ENCODE results near the gene SENP7. TPM values are rescaled to one million over a fixed set of nuclear protein-coding genes. Genes with fewer than 3 reads are reported as not detected.

SENP7 gene
- total and polyA plus RNA-seq, 12 donors, result 3.6 to 18.9 (median 10.0) TPM

- intact Hi-C loops (cut with DNase I), result no loop called here
- no peak for TF ChIP-seq CTCF (IDR thresholded peaks at IDR 0.05)
- no peak overlapping the region for H3K4me3 ChIP-seq
- ATAC-seq (no peak), DNase-seq (no peak)
- H3K27me3 ChIP-seq, result no peaks in the 10 kb centered on the region
- no peaks in the 10 kb centered on the region for H3K4me1 ChIP-seq
- no peaks in the 10 kb centered on the region for H3K9me3 ChIP-seq
- peaks cover 0 to 93% (median 16%) of the 10 kb centered on the region in 9 donors for H3K36me3 ChIP-seq
- H3K27ac ChIP-seq, result no peak overlapping the region
- WGBS, 2 donors, result 72 to 82% methylated on average over 2 of the region's 2 CpGs
Measured at GRCh38 chr3:101340591-101340990, 172.4 kb downstream of the SENP7 start.

- intact Hi-C loops (cut with DNase I), result no loop called here
- Histone ChIP-seq H3K4me1 (no peaks in the 10 kb centered on the region), H3K9me3 (no peaks in the 10 kb centered on the region), H3K27ac (no peak overlapping the region), H3K4me3 (no peak overlapping the region), H3K27me3 (no peaks in the 10 kb centered on the region), H3K36me3 (peaks cover 0 to 96% (median 14%) of the 10 kb centered on the region in 9 donors)
- no peak for DNase-seq
- no peak for ATAC-seq
- WGBS, 2 donors, result 84 to 85% methylated on average over 7 of the region's 7 CpGs
- TF ChIP-seq CTCF (IDR thresholded peaks at IDR 0.05), result no peak
Measured at GRCh38 chr3:101333883-101334282, 179.1 kb downstream of the SENP7 start.

GRCh38 chr3:101329016-101329673, 183.9 kb downstream of the SENP7 start:
- intact Hi-C loops (cut with DNase I), result no loop called here
- no peaks in the 10 kb centered on the region for H3K9me3 ChIP-seq
- H3K4me1 ChIP-seq, result peaks cover 0 to 3% (median 0%) of the 10 kb centered on the region in 9 donors
- H3K27me3 ChIP-seq, result no peaks in the 10 kb centered on the region
- 65 to 72% methylated on average over 7 of the region's 7 CpGs for WGBS, 2 donors
- H3K4me3 ChIP-seq, result no peak overlapping the region
- peak overlapping the region in 4 of 10 donors; percentile 16 to 28 (median 22) for H3K27ac ChIP-seq
- peak in 5 of 8 donors; percentile 39 to 70 (median 63) for ATAC-seq
- H3K36me3 ChIP-seq, result peaks cover 0 to 98% (median 22%) of the 10 kb centered on the region in 9 donors
- TF ChIP-seq CTCF (IDR thresholded peaks at IDR 0.05), result no peak
- no peak for DNase-seq

- 74 to 76% methylated on average over 5 of the region's 5 CpGs for WGBS, 2 donors
- Histone ChIP-seq H3K27ac (no peak overlapping the region), H3K36me3 (peaks cover 0 to 72% (median 22%) of the 10 kb centered on the region in 9 donors), H3K9me3 (no peaks in the 10 kb centered on the region), H3K27me3 (no peaks in the 10 kb centered on the region), H3K4me1 (peaks cover 0 to 3% (median 0%) of the 10 kb centered on the region in 9 donors), H3K4me3 (no peak overlapping the region)
- no peak for DNase-seq
- intact Hi-C loops (cut with DNase I), result no loop called here
- no peak for ATAC-seq
- no peak for TF ChIP-seq CTCF (IDR thresholded peaks at IDR 0.05)
Measured at GRCh38 chr3:101325393-101326134, 187.4 kb downstream of the SENP7 start.
